Kasumi-1 (cell line): Measurements from ENCODE around the gene KCNAB2.

Experiments
- DNase-seq, 2 experiments: peaks; one replicate each; lab custom pipeline; 2025; lab: John Stamatoyannopoulos, UW

KCNAB2 gene

GRCh38 chr1:6045561-6045960 lies at the start of gene KCNAB2:
TSS of gene KCNAB2 (plus strand) at chr1:6045888. CDS start at chr1:6051537, 5,649 bp downstream.
- no peak for DNase-seq

- DNase-seq: no peak
These were observed 48.9 kb upstream of the KCNAB2 start for GRCh38 chr1:5996641-5997270.

GRCh38 chr1:5997316-5997715 lies 48.4 kb upstream of the KCNAB2 start:
- DNase-seq: no peak

GRCh38 chr1:5998051-5998905 lies 47.4 kb upstream of the KCNAB2 start:
- no peak for DNase-seq

- DNase-seq: no peak
These were observed 46.8 kb upstream of the KCNAB2 start for GRCh38 chr1:5998906-5999301.

- DNase-seq: no peak
These were observed 45.8 kb upstream of the KCNAB2 start for GRCh38 chr1:5999711-6000443.

- DNase-seq: no peak
These were observed 45.0 kb upstream of the KCNAB2 start for GRCh38 chr1:6000444-6001288.

- no peak for DNase-seq
These were observed 43.6 kb upstream of the KCNAB2 start for GRCh38 chr1:6001992-6002576.

- no peak for DNase-seq
These were observed 42.8 kb upstream of the KCNAB2 start for GRCh38 chr1:6002714-6003501.

- DNase-seq: no peak
These were observed 41.9 kb upstream of the KCNAB2 start for GRCh38 chr1:6003568-6004411.

- no peak for DNase-seq
These were observed 41.1 kb upstream of the KCNAB2 start for GRCh38 chr1:6004412-6005123.

- no peak for DNase-seq
These were observed 40.3 kb upstream of the KCNAB2 start for GRCh38 chr1:6005276-6005917.

- no peak for DNase-seq
These were observed 38.8 kb upstream of the KCNAB2 start for GRCh38 chr1:6006882-6007281.

- no peak for DNase-seq
These were observed 38.2 kb upstream of the KCNAB2 start for GRCh38 chr1:6007318-6008083.

- no peak for DNase-seq
These were observed 37.6 kb upstream of the KCNAB2 start for GRCh38 chr1:6008084-6008415.

- DNase-seq: no peak
These were observed 37.0 kb upstream of the KCNAB2 start for GRCh38 chr1:6008696-6009095.

GRCh38 chr1:6009120-6010040 lies 36.3 kb upstream of the KCNAB2 start:
- DNase-seq: no peak
